DMS153 treated with DMSO at 0.1 percent for 48 hours (cell line): ENCODE results near the gene CD59.
"Not testable (repeated sequence)": the region's sequence is repeated elsewhere in the genome, so short reads cannot be mapped to it uniquely, and the experiment has no call there.

Experiments
- DNase-seq: peaks from one replicate; lab custom pipeline; 2025; ENCODE audit not compliant: unreplicated experiment; lab: John Stamatoyannopoulos, UW

Gene CD59

GRCh38 chr11:33668951-33669596, 67.1 kb downstream of the CD59 start:
- DNase-seq: no peak

GRCh38 chr11:33668468-33668825, 67.8 kb downstream of the CD59 start:
- no peak for DNase-seq

GRCh38 chr11:33667819-33668467, 68.3 kb downstream of the CD59 start:
- DNase-seq: no peak

GRCh38 chr11:33665350-33666106, 70.7 kb downstream of the CD59 start:
- DNase-seq: no peak

- no peak for DNase-seq
Observed at GRCh38 chr11:33664827-33665226, 71.4 kb downstream of the CD59 start.

- DNase-seq: no peak
Observed at GRCh38 chr11:33664166-33664565, 72.1 kb downstream of the CD59 start.

GRCh38 chr11:33663121-33663520, 73.1 kb downstream of the CD59 start:
- no peak for DNase-seq

- not testable (repeated sequence) for DNase-seq
Observed at GRCh38 chr11:33661526-33661925, 74.7 kb downstream of the CD59 start.

- DNase-seq: no peak
Observed at GRCh38 chr11:33660962-33661361, 75.3 kb downstream of the CD59 start.

- DNase-seq: no peak
Observed at GRCh38 chr11:33659370-33660139, 76.7 kb downstream of the CD59 start.

GRCh38 chr11:33658195-33658900, 77.9 kb downstream of the CD59 start:
- no peak for DNase-seq

- no peak for DNase-seq
Observed at GRCh38 chr11:33657757-33658156, 78.5 kb downstream of the CD59 start.

GRCh38 chr11:33656768-33657167, 79.5 kb downstream of the CD59 start:
- no peak for DNase-seq

GRCh38 chr11:33655842-33656600, 80.2 kb downstream of the CD59 start:
- DNase-seq: no peak

GRCh38 chr11:33654594-33654993, 81.6 kb downstream of the CD59 start:
- no peak for DNase-seq
